Fibroblast of lung (primary cell): ENCODE data around the gene KCNJ5. TPM values are rescaled to one million over a fixed set of nuclear protein-coding genes. Genes with fewer than 3 reads are reported as not detected.

Experiments
- DNase-seq, 2 donors: peaks; one replicate each; pipeline versions ENCODE4 v3.0.0 to v3.0.0-alpha.2; 2010; ENCODE audit warnings: low read depth in 2 of 2
- H2AFZ ChIP-seq: 2 replicates; pipeline ENCODE4 v1.5.1; 2012; ENCODE audit warnings: low read length, control low read depth, inconsistent platforms
- H3K27ac ChIP-seq: 2 replicates; pipeline ENCODE4 v1.5.1; 2011; ENCODE audit warnings: low read length, control low read depth; ENCODE audit not compliant: insufficient read depth
- H3K27me3 ChIP-seq: 2 replicates; pipeline ENCODE4 v1.5.1; 2011; ENCODE audit warnings: mild to moderate bottlenecking, low read length; ENCODE audit not compliant: control insufficient read depth, insufficient read depth
- H3K36me3 ChIP-seq: 2 replicates; pipeline ENCODE4 v1.5.1; 2011; ENCODE audit warnings: low read length; ENCODE audit not compliant: control insufficient read depth, insufficient read depth
- H3K4me1 ChIP-seq: 2 replicates; pipeline ENCODE4 v1.5.1; 2011; ENCODE audit warnings: low read length; ENCODE audit not compliant: control insufficient read depth, insufficient read depth; ENCODE audit errors: extremely low read depth
- H3K4me2 ChIP-seq: 2 replicates; pipeline ENCODE4 v1.5.1; 2011; ENCODE audit warnings: low read length, control low read depth; ENCODE audit not compliant: insufficient read depth; ENCODE audit errors: extremely low read depth
- H3K4me3 ChIP-seq, 4 experiments: fragments of 200-600 bp in 1 of 4; sonication (generic) in 1 of 4; replicated peaks in 1 of 4; 2 replicates each; pipeline ENCODE4 v1.5.1; 2011 to 2016; ENCODE audit warnings: low read length in 4 of 4, low read depth in 3 of 4, mild to moderate bottlenecking in 3 of 4, control low read depth in 2 of 4, inconsistent platforms in 1 of 4, mixed read lengths in 1 of 4; ENCODE audit not compliant: insufficient read depth in 1 of 4; ENCODE audit errors: control extremely low read depth in 1 of 4
- H3K79me2 ChIP-seq: 2 replicates; pipeline ENCODE4 v1.5.1; 2012; ENCODE audit warnings: mild to moderate bottlenecking, low read length, inconsistent platforms; ENCODE audit not compliant: control insufficient read depth, insufficient read depth
- H3K9ac ChIP-seq: 2 replicates; pipeline ENCODE4 v1.5.1; 2011; ENCODE audit warnings: mild to moderate bottlenecking, low read length, control low read depth; ENCODE audit not compliant: insufficient read depth
- H3K9me3 ChIP-seq: 2 replicates; pipeline ENCODE4 v1.5.1; 2012; ENCODE audit warnings: low read depth, low read length; ENCODE audit not compliant: control insufficient read depth, insufficient read depth
- H4K20me1 ChIP-seq: 2 replicates; pipeline ENCODE4 v1.5.1; 2011; ENCODE audit warnings: low read length; ENCODE audit not compliant: control insufficient read depth, insufficient read depth; ENCODE audit errors: extremely low read depth
- CTCF ChIP-seq, 2 donors: IDR thresholded peaks in 1 of 2; conservative IDR thresholded peaks in 1 of 2; 1 replicate in 1 of 2; 2 replicates in 1 of 2; pipeline ENCODE4 v1.5.1; 2011 to 2012; ENCODE audit warnings: low read length in 2 of 2, control low read depth in 1 of 2, inconsistent platforms in 1 of 2, low read depth in 1 of 2, mild to moderate bottlenecking in 1 of 2
- EZH2 ChIP-seq: IDR thresholded peaks from 2 replicates; pipeline ENCODE4 v1.5.1; 2012; ENCODE audit warnings: low read length, control low read depth, mild to moderate bottlenecking; ENCODE audit errors: missing control alignments
- polyA plus RNA-seq, 2 donors: library from polyadenylated mRNA; depleted of rRNA in 1 of 2; stranded (reverse) in 1 of 2; unstranded in 1 of 2; fragments of >200 nt; gene quantifications; 2 replicates each; pipeline ENCODE4 v1.2.1, GENCODE V29; 2011 to 2012; ENCODE audit warnings: missing spikeins in 1 of 2
- total RNA-seq: library from RNA; depleted of rRNA; stranded (reverse); fragments of >200 nt; gene quantifications from 2 replicates; pipeline ENCODE4 v1.2.1, GENCODE V29; 2014

The KCNJ5 gene
- total and polyA plus RNA-seq, 2 donors (not counting 1 experiment from before 2014, with no cell fraction given), result 0.24 to 0.33 TPM

GRCh38 chr11:128915149-128915521, 24.0 kb downstream of the KCNJ5 start:
- Histone ChIP-seq H3K9me3 (no peaks in the 10 kb centered on the region), H2AFZ (no peak overlapping the region), H3K4me2 (no peak overlapping the region), H3K4me3 (no peak overlapping the region), H4K20me1 (no peaks in the 10 kb centered on the region), H3K79me2 (no peaks in the 10 kb centered on the region), H3K27ac (no peak overlapping the region), H3K36me3 (no peaks in the 10 kb centered on the region), H3K4me1 (no peaks in the 10 kb centered on the region), H3K9ac (no peak overlapping the region), H3K27me3 (peaks cover 3% of the 10 kb centered on the region)
- TF ChIP-seq EZH2 (no peak), CTCF (conservative IDR thresholded peaks at IDR 0.05 in 1 of 2, IDR thresholded peaks at IDR 0.05 in 1 of 2; ENCODE audit: low read depth in 1 of 2, low read length in 2 of 2) (no peak)
- DNase-seq, result no peak

- Histone ChIP-seq H3K36me3 (no peaks in the 10 kb centered on the region), H3K4me1 (no peaks in the 10 kb centered on the region), H3K9ac (no peak overlapping the region), H3K79me2 (no peaks in the 10 kb centered on the region), H3K4me2 (no peak overlapping the region), H4K20me1 (no peaks in the 10 kb centered on the region), H3K9me3 (no peaks in the 10 kb centered on the region), H3K27ac (no peak overlapping the region), H3K4me3 (no peak overlapping the region), H2AFZ (no peak overlapping the region), H3K27me3 (peaks cover 3% of the 10 kb centered on the region)
- DNase-seq, result no peak
- TF ChIP-seq CTCF (conservative IDR thresholded peaks at IDR 0.05 in 1 of 2, IDR thresholded peaks at IDR 0.05 in 1 of 2; ENCODE audit: low read depth in 1 of 2, low read length in 2 of 2), result no peak
- TF ChIP-seq EZH2, result no peak
Observed at GRCh38 chr11:128916037-128916572, 24.9 kb downstream of the KCNJ5 start.

- Histone ChIP-seq H3K36me3 (no peaks in the 10 kb centered on the region), H3K4me2 (no peak overlapping the region), H3K9ac (no peak overlapping the region), H2AFZ (no peak overlapping the region), H4K20me1 (no peaks in the 10 kb centered on the region), H3K27me3 (peaks cover 3% of the 10 kb centered on the region), H3K4me3 (no peak overlapping the region), H3K79me2 (no peaks in the 10 kb centered on the region), H3K4me1 (no peaks in the 10 kb centered on the region), H3K27ac (no peak overlapping the region), H3K9me3 (no peaks in the 10 kb centered on the region)
- TF ChIP-seq EZH2, result no peak
- TF ChIP-seq CTCF (conservative IDR thresholded peaks at IDR 0.05 in 1 of 2, IDR thresholded peaks at IDR 0.05 in 1 of 2; ENCODE audit: low read depth in 1 of 2, low read length in 2 of 2), result no peak
- DNase-seq, result no peak
Observed at GRCh38 chr11:128916681-128917080, 25.5 kb downstream of the KCNJ5 start.
